ELF-1 (cell line): ENCODE data around the gene PLAAT5.

Experiments
- DNase-seq: peaks from one replicate; pipeline ENCODE4 v3.0.0-alpha.2; 2016; ENCODE audit warnings: low read depth, low spot score

The PLAAT5 gene

GRCh38 chr11:63512816-63513215 lies 21.8 kb upstream of the PLAAT5 start:
- no peak for DNase-seq

GRCh38 chr11:63511048-63511748 lies 20.2 kb upstream of the PLAAT5 start:
- DNase-seq = no peak

GRCh38 chr11:63510360-63511047 lies 19.5 kb upstream of the PLAAT5 start:
- DNase-seq = no peak

- DNase-seq = no peak
Measured at GRCh38 chr11:63508745-63509144, 17.8 kb upstream of the PLAAT5 start.

- DNase-seq = peak; percentile 84
Measured at GRCh38 chr11:63508009-63508408, 17.0 kb upstream of the PLAAT5 start.

- DNase-seq = no peak
Measured at GRCh38 chr11:63507511-63507910, 16.5 kb upstream of the PLAAT5 start.

- peak; percentile 35 for DNase-seq
Measured at GRCh38 chr11:63506876-63507275, 15.9 kb upstream of the PLAAT5 start.

GRCh38 chr11:63505857-63506528 lies 15.0 kb upstream of the PLAAT5 start, which contains the start of gene LGALS12:
LGALS12 (plus strand) TSS chr11:63506084; CDS start chr11:63506459, 375 bp downstream.
- DNase-seq = peak; percentile 58

- no peak for DNase-seq
Measured at GRCh38 chr11:63504933-63505586, 14.1 kb upstream of the PLAAT5 start.

GRCh38 chr11:63504054-63504453 lies 13.1 kb upstream of the PLAAT5 start:
- DNase-seq = no peak

- no peak for DNase-seq
Measured at GRCh38 chr11:63503492-63503891, 12.5 kb upstream of the PLAAT5 start.

GRCh38 chr11:63502252-63502820 lies 11.4 kb upstream of the PLAAT5 start:
- DNase-seq = no peak

- no peak for DNase-seq
Measured at GRCh38 chr11:63501236-63501635, 10.3 kb upstream of the PLAAT5 start.

- no peak for DNase-seq
Measured at GRCh38 chr11:63499874-63500273, 8.9 kb upstream of the PLAAT5 start.

- no peak for DNase-seq
Measured at GRCh38 chr11:63494975-63495374, 4.0 kb upstream of the PLAAT5 start.

- DNase-seq = no peak
Measured at GRCh38 chr11:63493127-63493526, 2.2 kb upstream of the PLAAT5 start.

GRCh38 chr11:63492441-63492840 lies 1.5 kb upstream of the PLAAT5 start:
- no peak for DNase-seq

GRCh38 chr11:63491636-63492372 lies 837 bp upstream of the PLAAT5 start:
- DNase-seq = no peak

- DNase-seq = no peak
Measured at GRCh38 chr11:63491240-63491587, 247 bp upstream of the PLAAT5 start.

- peak; percentile 74 for DNase-seq
Measured at GRCh38 chr11:63489879-63490278, 1.1 kb downstream of the PLAAT5 start.

GRCh38 chr11:63488789-63489188 lies 2.2 kb downstream of the PLAAT5 start:
- no peak for DNase-seq
